ENCODE measurements around the gene ITPR2.
"Not testable (repeated sequence)": the region's sequence is repeated elsewhere in the genome, so short reads cannot be mapped to it uniquely, and the experiment has no call there.

Gene ITPR2

DNA sequence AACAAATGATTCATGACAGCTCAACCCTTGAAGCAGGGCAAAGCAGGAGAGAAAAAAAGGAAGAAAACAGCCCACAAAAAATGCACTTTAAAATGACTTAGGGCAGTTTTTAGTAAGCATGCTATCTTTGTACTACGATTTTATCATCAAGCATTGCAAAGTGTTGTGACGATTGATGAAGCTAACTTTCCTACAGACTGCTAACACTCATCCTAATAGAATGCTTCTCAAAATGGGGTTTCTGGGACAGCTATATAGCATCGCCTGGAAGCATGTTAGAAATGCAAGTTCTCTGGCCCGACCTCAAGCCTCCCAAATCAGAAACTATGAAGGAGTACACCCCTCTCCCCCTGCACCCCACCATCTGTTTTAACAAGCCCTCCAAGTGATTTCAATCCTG is 381.2 kb downstream of the ITPR2 start:
- no peak for DNase-seq (ENCODE audit: low read depth)

GRCh38 chr12:26445909-26446308 is 387.1 kb downstream of the ITPR2 start:
- no peak for DNase-seq (ENCODE audit: low read depth)

GRCh38 chr12:26443309-26443708 is 389.7 kb downstream of the ITPR2 start:
- no peak for DNase-seq (ENCODE audit: low read depth)

GRCh38 chr12:26441434-26441833 is 391.6 kb downstream of the ITPR2 start:
- no peak for DNase-seq (ENCODE audit: low read depth)

GRCh38 chr12:26435069-26435404 is 398.0 kb downstream of the ITPR2 start:
- DNase-seq (ENCODE audit: low read depth), result no peak

- DNase-seq (ENCODE audit: low read depth), result no peak
Observed at GRCh38 chr12:26434299-26435068, 398.5 kb downstream of the ITPR2 start.

DNA sequence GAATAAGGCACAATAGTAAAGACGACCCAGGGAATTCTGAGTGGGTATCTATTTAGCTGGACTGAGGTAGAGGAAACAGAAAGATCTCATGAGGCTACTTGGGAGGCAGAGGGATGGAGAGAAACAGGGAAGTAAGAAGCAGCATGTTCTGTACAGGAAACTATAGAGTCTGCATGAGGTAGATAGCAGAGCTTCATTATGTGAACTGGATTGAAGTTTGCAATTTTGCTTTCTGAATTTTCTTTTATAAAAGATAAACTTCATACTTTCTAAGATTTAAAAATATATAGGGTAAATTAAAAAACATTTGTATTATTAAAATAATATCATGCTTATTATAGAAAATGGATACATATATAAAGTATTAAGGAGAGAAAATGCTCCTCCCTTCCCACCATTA is 399.3 kb downstream of the ITPR2 start:
- DNase-seq (ENCODE audit: low read depth), result not testable (repeated sequence)

DNA sequence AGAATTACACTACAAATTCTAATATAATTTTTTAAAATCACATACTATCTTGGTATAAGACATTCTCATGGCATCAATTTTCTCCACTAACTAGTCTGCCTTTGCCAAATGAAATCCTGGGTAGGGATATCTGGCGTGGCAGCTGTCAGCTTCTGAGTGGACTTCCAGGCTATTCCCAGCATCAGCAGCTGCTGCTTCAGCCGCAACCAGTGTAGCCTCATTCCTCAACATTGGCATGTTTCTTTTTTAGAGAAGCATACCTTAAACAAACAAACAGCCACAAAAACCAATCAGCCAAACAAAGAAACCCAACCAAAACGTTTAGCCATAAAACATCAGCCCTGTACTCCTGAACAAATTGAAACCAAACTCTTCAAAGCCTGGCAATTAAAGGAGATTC is 401.8 kb downstream of the ITPR2 start:
- no peak for DNase-seq (ENCODE audit: low read depth)

GRCh38 chr12:26430596-26430995 is 402.4 kb downstream of the ITPR2 start:
- DNase-seq (ENCODE audit: low read depth), result not testable (repeated sequence)

GRCh38 chr12:26429070-26429691 is 403.8 kb downstream of the ITPR2 start:
- no peak for DNase-seq (ENCODE audit: low read depth)

- no peak for DNase-seq (ENCODE audit: low read depth)
Observed at GRCh38 chr12:26428420-26428819, 404.6 kb downstream of the ITPR2 start.

DNA sequence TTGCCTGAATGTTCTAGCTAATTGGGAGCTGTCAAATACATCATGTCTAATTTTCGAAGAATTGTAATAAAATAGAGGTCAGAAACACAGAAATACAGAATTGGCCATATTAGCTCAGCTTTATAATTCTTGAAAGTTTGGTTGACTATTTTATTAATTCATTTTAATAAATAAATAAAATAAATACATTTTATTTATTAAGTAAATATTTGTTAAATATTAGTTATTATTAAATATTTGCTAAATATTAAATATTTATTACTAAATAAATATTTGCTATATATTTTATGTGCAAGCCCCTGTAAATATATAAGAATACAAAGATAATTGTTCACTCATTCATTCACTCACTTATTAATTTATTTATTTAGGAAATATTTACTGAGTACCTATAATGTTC is 406.3 kb downstream of the ITPR2 start:
- DNase-seq (ENCODE audit: low read depth), result no peak

GRCh38 chr12:26425587-26426260 is 407.3 kb downstream of the ITPR2 start:
- no peak for DNase-seq (ENCODE audit: low read depth)

- DNase-seq (ENCODE audit: low read depth), result no peak
Observed at GRCh38 chr12:26422839-26423398, 410.1 kb downstream of the ITPR2 start.

GRCh38 chr12:26416550-26416949 is 416.4 kb downstream of the ITPR2 start:
- no peak for DNase-seq (ENCODE audit: low read depth)

DNA sequence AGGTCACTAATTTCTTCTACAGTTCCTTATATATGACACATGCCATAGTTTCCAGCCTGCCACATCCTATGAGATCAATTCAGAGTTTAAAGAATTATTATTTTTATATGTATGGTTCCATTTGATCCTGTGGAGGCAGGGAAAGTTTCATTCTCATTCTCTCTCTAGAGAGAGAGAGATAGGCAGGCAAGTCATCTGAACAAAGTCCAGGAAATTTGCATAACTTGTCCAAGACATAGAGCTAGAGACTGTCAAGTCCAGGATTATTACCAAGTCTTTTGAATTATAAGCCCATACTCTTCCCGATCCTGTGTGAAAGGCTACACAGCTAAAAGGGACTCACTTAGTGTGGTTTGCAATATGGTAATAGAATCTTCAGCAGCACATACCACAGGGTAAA is 422.3 kb downstream of the ITPR2 start:
- DNase-seq (ENCODE audit: low read depth), result no peak

DNA sequence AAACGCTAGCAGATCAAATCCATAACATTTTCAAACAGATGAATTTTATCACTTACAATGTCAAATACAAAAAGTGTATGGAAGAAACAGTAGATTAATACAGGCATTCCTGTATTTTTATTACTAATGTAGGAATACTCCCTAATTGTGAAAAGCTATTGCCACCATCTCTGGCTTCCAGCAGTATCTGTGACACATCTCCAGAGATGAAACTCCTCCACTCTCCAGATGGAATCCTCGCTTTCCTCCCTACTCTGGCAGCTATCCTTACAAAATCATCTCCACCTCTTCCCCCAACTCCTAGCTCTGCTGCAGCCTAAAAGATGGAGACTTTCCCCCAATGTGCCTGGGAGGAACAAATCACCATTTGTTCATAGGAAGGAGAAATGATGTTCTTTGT is 426.2 kb downstream of the ITPR2 start:
- no peak for DNase-seq (ENCODE audit: low read depth)

DNA sequence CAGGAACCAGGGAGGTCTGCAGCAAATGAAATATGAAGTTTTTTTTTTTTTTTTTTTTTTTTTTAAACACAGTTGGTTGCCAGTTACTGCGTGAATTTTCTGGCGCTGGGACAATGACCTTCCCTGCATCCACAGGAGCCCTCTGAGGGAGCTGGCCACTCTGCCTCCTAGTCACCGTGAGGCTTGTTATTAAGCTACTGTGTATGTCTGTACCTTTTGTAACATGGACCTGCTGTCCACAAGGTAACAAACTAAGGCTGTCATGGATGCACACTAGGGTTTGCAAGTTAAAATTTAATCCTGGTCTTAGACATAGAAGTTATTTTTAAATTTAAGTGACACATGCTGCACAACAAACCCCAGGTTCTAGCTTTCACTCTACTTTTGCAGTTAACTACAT is 426.6 kb downstream of the ITPR2 start:
- no peak for DNase-seq (ENCODE audit: low read depth)

GRCh38 chr12:26403601-26404000 is 429.4 kb downstream of the ITPR2 start:
- DNase-seq (ENCODE audit: low read depth), result no peak

GRCh38 chr12:26402648-26403047 is 430.3 kb downstream of the ITPR2 start:
- no peak for DNase-seq (ENCODE audit: low read depth)

GRCh38 chr12:26401874-26402273 is 431.1 kb downstream of the ITPR2 start:
- DNase-seq (ENCODE audit: low read depth), result no peak

- DNase-seq (ENCODE audit: low read depth), result no peak
Observed at GRCh38 chr12:26400627-26401026, 432.4 kb downstream of the ITPR2 start.

- DNase-seq (ENCODE audit: low read depth), result no peak
Observed at GRCh38 chr12:26399381-26399780, 433.6 kb downstream of the ITPR2 start.
